Tibial artery (tissue), 4 donors: ENCODE data around the gene HCN1.

Experiments
- DNase-seq, 2 donors: peaks; one replicate each; pipeline ENCODE4 v3.0.0-alpha.2; 2019
- H3K27ac ChIP-seq, 2 donors: fragments of 200-600 bp; sonication (generic) in 1 of 2; 1 replicate in 1 of 2; 2 replicates in 1 of 2; pipeline ENCODE4 v1.5.1; 2018 to 2019; ENCODE audit warnings: mild to moderate bottlenecking in 1 of 2
- H3K27me3 ChIP-seq, 2 donors: fragments of 200-600 bp; sonication (generic) in 1 of 2; one replicate each; pipeline versions ENCODE4 v1.5.1 to v1.6.0; 2016 to 2019
- H3K36me3 ChIP-seq, 3 donors: fragments of 200-600 bp; sonication (generic) in 2 of 3; one replicate each; pipeline ENCODE4 v1.5.1; 2016 to 2019; ENCODE audit warnings: mild to moderate bottlenecking in 2 of 3
- H3K4me1 ChIP-seq, 4 donors: fragments of 200-600 bp; sonication (generic) in 2 of 4; 1 replicate in 3 of 4; 2 replicates in 1 of 4; pipeline ENCODE4 v1.5.1; 2016 to 2019
- H3K4me3 ChIP-seq, 2 donors: fragments of 200-600 bp; sonication (generic) in 1 of 2; 1 replicate in 1 of 2; 2 replicates in 1 of 2; pipeline ENCODE4 v1.5.1; 2018 to 2019; ENCODE audit warnings: mild to moderate bottlenecking in 2 of 2
- H3K9me3 ChIP-seq, 3 donors: fragments of 200-600 bp; sonication (generic) in 1 of 3; one replicate each; pipeline ENCODE4 v1.5.1; 2016 to 2019
- CTCF ChIP-seq, 2 experiments: fragments of 200-600 bp in 1 of 2; fragments of 450-650 bp in 1 of 2; IDR thresholded peaks; one replicate each; pipeline ENCODE4 v1.5.1; 2017 to 2019; ENCODE audit warnings: antibody characterized with exemption in 2 of 2, mild to moderate bottlenecking in 1 of 2, moderate library complexity in 1 of 2
- intact Hi-C: fragments of 100-400 bp; cut with DNase I; formaldehyde crosslinking; loops from one replicate; pipeline ENCODE4 v1.15.0; 2023; ENCODE audit warnings: low total_unique reads

HCN1 gene

DNA sequence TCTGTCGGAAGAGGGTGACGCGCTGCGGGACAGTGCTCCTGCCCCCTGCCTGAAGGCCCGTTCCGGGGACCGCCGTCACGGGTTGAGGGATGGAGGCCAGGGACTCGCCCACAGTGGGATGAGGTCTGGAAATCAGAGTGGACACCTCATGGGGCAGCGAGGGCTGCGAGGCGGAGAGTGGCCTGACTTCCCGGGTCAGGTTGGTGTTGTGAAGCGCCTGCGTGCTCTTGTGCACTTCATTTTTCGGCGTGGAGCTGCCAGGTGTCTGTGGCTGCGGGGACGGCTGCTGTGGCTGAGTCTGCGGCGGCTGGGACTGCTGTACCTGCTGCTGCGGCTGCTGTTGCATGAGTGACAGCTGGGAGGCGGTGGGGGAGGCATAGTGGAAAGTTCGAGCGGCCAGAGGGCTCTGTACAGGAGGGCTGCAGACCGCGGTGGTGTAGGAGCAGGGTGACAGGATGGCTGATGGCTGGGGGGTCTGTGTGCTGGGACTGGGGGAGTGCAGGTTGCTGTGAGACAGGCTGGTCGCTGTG is 434.1 kb downstream of the HCN1 start:
- no peak for TF ChIP-seq CTCF (IDR thresholded peaks at IDR 0.05)
- no peaks in the 10 kb centered on the region for H3K36me3 ChIP-seq
- no peak for DNase-seq
- H3K27ac ChIP-seq, result no peak overlapping the region
- no peaks in the 10 kb centered on the region for H3K4me1 ChIP-seq
- no peaks in the 10 kb centered on the region for H3K9me3 ChIP-seq
- no peak overlapping the region for H3K4me3 ChIP-seq
- H3K27me3 ChIP-seq, result no peaks in the 10 kb centered on the region
- intact Hi-C loops, result no loop called here

- Histone ChIP-seq H3K36me3 (no peaks in the 10 kb centered on the region), H3K9me3 (no peaks in the 10 kb centered on the region), H3K27ac (no peak overlapping the region), H3K4me3 (no peak overlapping the region), H3K4me1 (no peaks in the 10 kb centered on the region), H3K27me3 (no peaks in the 10 kb centered on the region)
- DNase-seq, result no peak
- intact Hi-C loops, result no loop called here
- TF ChIP-seq CTCF (IDR thresholded peaks at IDR 0.05), result no peak
These were observed 435.1 kb downstream of the HCN1 start for GRCh38 chr5:45261125-45261524.

DNA sequence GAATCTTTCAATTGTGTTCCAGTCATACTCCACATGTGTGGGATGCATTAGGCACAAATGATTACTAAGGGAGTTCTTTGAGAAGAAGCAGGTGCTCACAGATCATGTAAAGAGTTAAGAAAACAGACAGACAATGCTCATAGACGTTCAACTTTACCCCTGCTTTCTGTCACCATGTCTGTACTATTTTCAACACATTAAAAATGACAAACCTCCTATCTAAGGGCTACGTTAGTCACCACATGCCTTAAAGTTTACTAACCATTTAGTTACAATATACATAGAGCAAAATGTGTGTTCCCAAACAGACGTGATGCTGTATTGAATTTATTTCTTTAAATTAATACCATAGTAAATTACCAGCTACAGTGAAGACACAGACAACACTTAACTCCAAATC is 435.9 kb downstream of the HCN1 start:
- Histone ChIP-seq H3K27ac (no peak overlapping the region), H3K36me3 (no peaks in the 10 kb centered on the region), H3K4me1 (no peaks in the 10 kb centered on the region), H3K9me3 (no peaks in the 10 kb centered on the region), H3K4me3 (no peak overlapping the region), H3K27me3 (no peaks in the 10 kb centered on the region)
- no peak for TF ChIP-seq CTCF (IDR thresholded peaks at IDR 0.05)
- no peak for DNase-seq
- intact Hi-C loops, result no loop called here

GRCh38 chr5:45252978-45253377 is 443.2 kb downstream of the HCN1 start:
- no peak for TF ChIP-seq CTCF (IDR thresholded peaks at IDR 0.05)
- intact Hi-C loops, result no loop called here
- Histone ChIP-seq H3K4me1 (no peaks in the 10 kb centered on the region), H3K4me3 (no peak overlapping the region), H3K27me3 (no peaks in the 10 kb centered on the region), H3K27ac (no peak overlapping the region), H3K36me3 (no peaks in the 10 kb centered on the region), H3K9me3 (no peaks in the 10 kb centered on the region)
- DNase-seq, result no peak

GRCh38 chr5:45252541-45252940 is 443.6 kb downstream of the HCN1 start:
- Histone ChIP-seq H3K4me3 (no peak overlapping the region), H3K27me3 (no peaks in the 10 kb centered on the region), H3K36me3 (no peaks in the 10 kb centered on the region), H3K4me1 (no peaks in the 10 kb centered on the region), H3K9me3 (no peaks in the 10 kb centered on the region), H3K27ac (no peak overlapping the region)
- intact Hi-C loops, result no loop called here
- TF ChIP-seq CTCF (IDR thresholded peaks at IDR 0.05), result no peak
- DNase-seq, result no peak

GRCh38 chr5:45225571-45226031 is 470.6 kb downstream of the HCN1 start:
- Histone ChIP-seq H3K9me3 (peaks cover 0 to 6% (median 0%) of the 10 kb centered on the region in 3 donors), H3K4me3 (no peak overlapping the region), H3K27ac (no peak overlapping the region), H3K27me3 (no peaks in the 10 kb centered on the region), H3K36me3 (no peaks in the 10 kb centered on the region), H3K4me1 (no peaks in the 10 kb centered on the region)
- DNase-seq, result no peak
- no peak for TF ChIP-seq CTCF (IDR thresholded peaks at IDR 0.05)
- intact Hi-C loops, result no loop called here
